GM18508 (cell line): ENCODE results near the gene PPP1R13B.

ENCODE experiments used
- ATAC-seq: cut with Tn5 transposase; IDR thresholded peaks from one replicate; pipeline ENCODE4 v1.9.1; 2021; ENCODE audit warnings: moderate number of reproducible peaks; ENCODE audit not compliant: insufficient read depth, unreplicated experiment

The PPP1R13B gene

DNA sequence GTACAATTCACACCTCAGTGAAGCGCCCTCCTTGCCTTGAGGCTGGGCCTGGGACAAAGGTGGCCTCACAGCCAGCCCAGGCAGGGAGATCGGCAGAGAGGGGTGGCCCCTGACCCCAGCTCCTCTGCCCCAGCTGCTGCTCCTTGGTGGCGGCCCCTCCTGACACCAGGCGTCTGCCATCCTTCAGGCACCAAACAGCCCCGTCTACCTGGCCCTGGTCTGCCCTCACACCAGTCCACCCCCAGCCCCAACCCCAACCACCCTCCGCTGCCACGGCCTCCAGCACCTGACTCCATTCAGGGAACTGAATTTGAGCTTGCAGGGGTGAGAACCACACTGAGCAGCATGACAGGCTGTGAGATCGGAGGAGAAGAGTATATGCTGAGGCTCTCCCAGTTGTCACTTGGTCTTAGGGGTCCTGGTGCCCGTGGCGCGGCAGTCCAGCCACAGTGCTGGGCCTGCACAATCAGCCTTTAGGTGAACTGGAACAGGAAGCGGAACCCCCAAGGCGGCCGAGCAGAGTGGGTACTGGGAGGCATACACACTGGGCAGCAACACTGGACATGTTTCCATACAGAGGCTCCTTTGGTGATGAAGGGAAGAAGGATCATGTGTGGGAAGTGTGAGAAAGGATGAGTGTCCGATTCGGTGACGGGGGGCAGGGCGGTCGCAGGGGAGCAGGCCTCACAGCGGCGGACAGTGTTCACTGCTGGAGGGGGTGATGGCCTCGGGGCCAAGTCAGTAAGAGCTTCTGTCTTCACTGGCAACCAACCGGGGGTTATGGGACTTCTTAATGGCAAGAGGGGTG lies 113.1 kb downstream of the PPP1R13B start:
- ATAC-seq, result no peak

DNA sequence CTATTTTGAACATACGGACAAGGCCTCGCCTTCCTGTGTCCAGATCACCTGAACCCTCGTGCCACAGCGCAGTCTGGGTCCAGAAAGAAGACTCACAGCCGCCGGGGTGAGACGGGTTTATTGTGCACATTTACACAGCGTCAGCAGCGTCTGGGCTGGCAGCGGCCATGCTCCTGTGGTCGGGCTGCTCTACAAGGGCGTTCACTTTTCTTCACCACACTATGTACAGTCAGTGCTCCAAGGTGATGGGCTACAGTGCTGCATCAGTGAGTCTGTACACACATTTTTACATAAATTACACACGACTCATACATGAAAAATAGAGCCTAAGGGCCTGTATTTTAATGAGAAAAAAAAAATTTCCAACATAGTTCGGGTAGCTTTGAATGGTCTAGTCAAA lies 113.7 kb downstream of the PPP1R13B start:
- ATAC-seq, result no peak

DNA sequence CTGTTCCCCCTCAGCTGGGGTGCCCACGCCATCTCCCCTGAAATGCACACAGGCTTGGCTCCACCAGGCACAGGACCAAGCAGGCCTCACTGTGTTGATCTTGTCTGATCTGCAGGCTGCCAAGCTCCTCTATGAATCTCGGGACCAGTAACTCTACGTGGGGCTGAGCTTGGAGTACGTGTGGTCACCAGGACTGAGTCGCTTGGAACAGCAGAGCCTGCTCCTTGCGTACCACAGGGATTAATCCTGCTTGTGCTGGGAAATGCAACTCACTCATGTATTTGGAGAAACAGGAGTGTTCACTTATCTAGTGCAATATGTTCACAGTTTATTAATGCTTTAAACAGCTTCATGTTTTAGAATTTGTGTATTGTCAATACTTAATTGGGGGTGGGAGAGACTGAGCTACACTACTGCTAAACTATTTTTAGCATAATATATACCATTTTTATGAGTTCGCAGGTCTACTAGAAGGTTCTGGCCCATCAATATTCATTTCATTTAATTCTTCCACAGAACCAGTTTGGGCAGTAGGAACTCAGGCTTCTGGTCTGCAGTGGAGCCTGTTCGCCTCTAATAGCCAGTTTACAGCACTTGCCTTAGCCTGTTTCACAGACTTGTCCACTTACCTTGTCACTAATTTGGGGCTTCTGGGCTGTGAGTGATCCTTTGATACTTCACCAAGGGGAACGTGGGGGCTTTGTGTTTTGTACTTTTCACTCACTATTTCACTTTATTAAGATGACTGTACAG lies 114.3 kb downstream of the PPP1R13B start:
- no peak for ATAC-seq

DNA sequence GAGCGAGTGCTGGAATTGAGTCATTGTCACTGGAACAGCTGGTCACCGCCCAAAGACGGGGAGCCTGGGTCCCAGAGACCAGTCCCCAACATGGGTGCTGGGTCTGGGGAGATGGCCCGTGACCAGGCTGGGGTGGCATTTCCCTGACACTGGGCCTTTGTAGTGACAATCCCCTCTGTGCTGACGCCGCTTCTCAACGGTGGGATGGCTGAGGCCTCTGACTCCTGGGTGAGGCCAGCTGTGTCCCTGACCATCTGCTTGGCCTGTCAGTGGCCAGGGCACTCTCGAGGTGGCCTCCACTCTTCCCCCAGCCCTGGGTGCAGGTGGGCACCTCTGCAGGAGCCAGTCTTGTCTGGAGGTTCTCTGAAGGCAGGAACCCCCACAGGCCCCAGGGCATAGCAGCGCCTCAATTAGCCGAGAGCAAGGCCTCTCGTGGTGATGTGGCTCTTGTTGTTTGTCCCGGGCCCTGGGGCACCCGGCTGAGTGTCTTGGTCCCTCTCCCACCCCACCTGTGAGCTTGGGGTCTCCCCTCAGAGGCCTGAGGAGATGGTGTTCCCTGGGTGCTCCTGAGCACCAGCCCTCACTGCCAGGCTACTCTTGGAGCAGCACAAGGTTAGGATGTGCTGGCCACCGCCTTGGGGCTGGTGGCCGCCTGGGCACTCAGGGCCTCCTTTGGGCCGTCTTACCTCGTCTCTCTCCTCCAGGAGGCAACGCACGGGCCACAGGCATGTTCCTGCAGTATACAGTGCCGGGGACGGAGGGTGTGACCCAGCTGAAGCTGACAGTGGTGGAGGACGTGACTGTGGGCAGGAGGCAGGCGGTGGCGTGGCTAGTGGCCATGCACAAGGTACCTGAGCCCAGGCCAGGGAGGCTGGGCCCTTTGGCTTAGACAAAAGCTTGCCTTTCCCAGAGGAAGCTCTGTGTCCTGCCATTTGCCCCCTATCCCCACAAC lies 115.2 kb downstream of the PPP1R13B start:
- ATAC-seq, result no peak

DNA sequence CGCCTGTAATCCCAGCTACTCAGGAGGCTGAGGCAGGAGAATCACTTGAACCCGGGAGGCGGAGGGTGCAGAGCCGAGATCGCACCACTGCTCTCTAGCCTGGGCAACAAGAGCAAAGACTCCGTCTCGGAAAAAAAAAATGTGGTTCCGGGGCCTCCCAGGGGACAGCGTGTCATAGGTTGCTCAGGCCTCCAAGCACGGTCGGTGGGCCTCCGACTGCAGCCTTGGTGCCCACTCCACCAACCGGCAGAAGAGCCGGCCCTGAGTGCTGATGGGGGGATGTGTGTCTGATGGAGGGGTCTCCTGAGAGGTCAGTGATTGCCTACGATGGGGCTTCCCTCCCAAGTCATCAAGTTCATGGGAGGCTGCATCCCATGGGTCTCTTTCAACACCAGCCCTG lies 115.9 kb downstream of the PPP1R13B start:
- no peak for ATAC-seq

DNA sequence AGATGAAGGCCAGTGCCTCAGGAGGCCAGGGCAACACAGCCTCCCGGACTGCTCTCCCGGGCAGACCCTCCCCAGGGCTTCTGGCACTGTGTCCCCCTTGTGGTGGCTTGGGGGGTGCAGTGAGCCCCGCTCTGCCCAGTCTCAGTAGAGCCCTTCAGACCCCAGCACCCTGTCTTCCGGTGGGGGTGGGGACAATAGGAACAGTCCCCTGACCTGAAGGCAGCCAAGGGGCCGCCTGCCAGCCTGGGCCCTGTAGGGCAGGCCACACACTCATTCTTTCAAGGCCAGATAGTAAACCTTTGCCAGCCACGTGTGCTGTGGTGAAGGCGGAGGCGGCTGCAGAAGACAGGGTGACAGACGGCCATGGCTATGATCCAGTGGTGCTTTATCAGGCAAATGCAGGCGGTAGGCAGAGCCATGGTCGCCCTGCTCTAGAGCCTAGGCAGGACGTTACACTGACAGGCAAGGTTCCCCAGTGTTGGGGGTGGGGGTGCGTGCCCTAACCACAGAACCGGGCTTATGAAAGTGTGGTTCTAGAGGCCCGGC lies 116.8 kb downstream of the PPP1R13B start:
- no peak for ATAC-seq

DNA sequence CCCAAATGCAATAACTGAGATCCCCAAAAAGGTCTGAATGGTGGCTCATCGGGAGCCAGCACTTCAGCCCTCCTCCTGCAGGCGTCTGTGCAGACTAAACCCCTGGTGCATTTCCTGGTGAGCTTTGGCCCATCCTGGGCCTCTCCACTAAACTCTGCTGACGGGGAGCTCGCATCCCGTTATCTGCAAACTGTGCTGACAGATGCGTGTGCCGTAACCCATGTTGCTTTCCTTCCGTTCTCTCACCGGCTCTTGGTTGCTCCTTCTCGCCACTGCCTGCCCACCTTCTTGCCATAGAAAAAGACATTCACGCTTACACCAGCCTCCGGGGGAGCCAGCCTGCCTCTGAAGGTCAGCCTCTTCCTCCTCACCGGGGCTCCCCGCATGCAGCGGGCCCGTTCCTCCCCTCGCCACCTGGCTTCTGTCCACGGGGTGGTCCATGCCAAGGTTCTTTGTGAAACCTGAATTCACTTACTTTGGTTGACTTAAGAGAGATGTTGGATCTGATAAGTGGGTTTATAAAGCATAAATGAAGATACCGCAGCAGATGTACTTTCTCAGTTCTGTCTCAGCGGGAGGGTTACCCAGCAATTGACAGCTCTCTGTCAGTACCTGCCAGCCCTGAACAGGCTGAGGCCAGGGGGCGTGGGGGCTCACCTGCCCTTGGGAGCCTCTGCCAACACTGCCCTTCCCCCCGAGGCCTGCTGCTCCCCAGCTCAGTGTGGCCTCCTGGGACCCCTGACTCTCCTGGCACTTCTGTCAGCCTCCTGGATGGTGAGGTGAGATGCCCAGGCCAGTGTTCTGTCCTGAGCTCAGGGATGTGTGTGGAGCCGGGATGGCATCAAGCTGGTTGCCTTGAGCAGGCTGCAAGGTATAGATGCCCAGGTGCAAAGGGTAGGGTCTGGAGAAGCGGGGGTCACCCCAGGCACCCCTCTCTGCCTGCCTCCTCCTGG lies 117.6 kb downstream of the PPP1R13B start:
- ATAC-seq, result no peak

DNA sequence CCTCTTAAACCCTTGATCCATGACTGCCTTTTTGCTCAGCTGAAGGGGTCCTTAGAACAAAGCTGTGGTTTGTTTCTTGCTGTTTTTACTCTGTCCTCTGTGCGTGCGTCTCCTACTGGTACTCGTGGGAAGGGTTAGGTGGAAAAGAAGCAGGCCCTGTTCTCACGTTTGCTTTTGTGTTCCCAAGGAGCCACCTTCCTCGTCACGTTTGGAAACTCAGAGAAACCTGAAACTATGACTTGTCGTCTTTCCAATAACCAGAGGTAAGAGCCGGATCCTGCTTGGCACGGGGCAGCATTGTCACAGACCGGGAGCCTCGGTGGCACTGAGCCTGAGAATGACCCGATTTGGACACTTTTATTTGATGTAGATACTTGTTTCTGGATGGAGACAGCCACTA lies 118.7 kb downstream of the PPP1R13B start:
- ATAC-seq, result no peak

DNA sequence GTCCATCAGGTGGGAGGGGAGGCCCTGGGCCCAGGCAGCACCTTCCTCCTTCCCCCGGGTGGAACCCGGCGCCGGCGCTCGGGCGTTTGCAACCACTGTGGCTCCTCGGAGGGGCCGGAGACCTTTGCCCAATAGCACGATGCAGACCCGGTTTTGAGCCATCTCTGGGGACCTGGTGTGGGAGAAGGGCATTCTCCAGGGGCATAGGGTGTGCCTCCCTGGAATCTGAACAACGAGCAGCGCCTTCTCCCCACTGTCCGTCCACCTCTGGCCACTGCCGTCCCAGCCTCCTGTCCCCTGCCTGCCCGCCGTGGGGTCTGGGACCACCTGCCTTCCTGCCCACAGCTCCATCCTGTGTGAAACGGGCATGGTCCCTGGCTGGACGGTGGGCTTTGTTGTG lies 119.2 kb downstream of the PPP1R13B start:
- no peak for ATAC-seq

DNA sequence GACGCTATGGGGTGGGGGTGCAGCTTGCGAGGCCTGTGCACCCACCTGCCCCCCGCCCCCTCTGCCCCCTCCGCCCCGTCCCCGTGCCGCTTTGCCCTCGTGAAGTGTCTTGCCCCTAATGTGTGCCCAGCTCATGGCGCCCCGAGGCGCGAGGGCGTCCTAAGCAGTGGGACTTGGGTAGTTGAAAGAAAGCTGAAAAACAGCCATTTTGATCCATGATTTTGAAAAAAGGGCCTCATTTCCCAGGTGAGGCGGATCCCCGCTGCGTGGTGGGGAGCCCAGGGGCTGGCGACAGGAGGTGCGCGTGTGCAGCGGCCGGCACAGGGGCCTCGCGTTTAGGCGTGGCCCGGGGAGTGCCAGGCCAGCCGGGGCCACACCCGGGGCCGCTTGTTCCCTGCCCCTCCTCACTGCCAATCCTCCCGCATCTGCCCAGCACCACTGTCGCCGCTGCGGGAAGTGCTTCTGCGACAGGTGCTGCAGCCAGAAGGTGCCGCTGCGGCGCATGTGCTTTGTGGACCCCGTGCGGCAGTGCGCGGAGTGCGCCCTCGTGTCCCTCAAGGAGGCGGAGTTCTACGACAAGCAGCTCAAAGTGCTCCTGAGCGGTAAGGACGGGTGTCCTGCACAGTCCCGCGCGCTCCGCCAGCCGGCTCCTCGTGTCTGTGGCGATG lies 119.9 kb downstream of the PPP1R13B start:
- ATAC-seq, result no peak

DNA sequence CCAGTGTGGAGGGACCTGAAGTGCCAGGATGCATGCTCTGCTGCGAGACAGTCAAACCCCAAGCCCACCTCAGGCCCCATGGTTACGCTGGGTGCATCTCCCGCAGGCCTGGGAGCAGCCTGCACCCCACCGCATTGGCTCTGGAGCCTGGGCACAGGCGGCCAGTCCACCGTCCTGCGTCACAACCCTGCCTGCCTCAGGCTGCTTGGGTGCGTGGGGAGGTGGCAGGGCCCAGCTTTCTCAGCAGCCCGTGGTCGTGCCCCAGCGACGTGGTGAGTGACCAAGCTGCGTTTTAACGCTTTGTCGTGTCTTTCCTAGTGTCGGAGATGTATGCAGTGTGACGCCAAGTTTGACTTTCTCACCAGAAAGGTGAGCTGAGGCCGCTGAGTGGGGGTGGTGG lies 120.9 kb downstream of the PPP1R13B start:
- ATAC-seq, result no peak

DNA sequence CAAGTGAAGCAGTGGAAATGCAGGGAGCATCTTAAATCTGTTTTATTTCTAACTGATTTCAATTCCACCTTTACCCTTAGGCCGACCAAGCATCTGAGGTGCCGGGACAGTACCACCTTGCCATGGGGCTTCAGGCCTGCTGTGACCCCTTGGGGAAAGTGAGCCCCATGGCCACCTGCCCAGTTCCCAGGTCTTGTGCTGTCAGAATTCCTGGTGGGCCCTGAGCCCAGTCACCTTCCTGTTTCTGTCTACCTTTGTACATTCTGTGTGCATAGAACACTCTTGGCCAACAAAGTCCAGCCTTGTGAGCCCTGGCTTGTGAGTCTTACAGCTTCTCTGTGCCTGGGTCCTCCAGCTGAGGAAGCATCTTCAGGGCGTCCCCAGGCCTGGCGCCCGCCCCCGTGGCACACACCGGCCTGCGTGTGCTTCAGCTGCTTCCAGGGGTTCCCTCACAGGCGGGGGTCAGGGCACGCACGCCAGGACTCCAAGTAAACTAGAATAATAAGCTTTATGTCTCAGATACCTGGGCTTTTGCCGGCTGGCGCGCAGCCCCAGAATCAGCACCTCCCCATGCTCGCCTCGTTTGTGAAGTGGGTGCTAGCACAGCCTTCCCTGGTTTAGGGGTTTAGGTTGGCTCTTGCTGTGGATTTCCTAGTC lies 121.5 kb downstream of the PPP1R13B start:
- no peak for ATAC-seq

DNA sequence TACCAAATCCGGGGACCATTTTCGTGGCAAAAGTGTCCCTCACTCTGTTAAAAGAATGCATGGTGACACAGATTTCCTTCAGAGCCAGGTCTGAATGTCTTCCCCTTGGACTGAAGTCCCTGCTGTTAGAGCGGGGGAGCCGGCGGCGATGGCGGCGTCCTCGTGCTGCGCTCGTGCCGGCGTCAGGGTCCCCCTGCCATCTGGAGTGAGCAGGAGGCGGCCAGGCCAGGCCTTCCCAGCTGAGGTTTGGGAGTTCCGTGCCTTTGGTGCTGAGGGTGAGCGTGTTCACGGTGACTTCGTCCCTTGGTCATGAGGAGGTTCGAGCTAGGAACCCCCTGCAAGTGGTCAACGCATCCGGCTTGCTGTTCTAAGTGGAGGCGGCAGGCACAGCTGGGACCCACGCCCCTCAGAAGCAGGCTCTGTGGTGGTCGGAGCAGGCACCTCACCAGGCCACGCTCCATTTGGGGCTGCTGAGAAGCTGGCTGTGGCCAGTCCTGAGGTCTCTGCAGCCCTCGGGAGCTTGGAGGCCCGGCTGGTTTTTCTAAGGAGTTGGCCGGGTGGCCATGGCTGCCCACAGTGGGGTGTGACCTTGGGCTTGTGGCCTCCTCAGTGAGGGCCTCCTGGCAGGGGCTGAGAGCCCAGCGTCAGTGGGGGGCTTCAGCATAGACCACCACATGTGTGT lies 122.2 kb downstream of the PPP1R13B start:
- no peak for ATAC-seq

DNA sequence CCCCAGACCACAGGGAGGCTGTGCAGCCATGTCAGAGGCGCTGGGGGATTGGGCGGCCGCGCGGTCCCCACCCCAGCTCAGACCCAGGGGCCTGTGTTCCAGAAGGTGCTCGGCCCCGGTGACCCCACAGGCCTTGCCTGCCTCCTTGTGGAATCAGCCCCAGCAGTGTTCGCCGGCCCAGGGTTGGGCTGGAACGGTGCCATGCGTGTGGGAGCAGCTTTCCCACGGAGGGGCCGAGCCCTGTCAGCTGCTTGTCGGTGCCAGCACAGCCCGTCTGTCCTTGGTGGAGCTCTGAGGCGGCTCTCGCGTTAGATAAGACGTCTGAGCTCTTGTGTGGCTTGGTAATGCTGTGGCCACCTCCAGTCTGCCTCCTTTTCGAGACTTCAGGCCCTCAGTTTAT lies 123.3 kb downstream of the PPP1R13B start:
- no peak for ATAC-seq

DNA sequence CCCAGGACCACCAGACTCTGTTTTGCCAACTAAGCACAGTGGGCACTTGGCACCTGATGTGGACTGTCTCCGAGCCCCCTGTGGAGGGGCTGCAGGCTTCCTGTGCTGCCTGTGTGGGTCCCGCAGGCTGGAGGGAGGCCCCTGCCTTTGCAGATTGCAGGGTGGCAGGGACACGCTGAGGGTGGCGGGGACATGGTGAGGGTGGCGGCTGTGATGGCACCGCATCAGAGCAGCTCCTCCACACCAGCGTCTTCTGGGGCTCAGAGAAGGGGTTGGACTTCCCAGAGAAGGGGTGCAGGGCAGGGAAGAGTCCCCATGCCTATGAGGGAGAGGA lies 123.7 kb downstream of the PPP1R13B start:
- no peak for ATAC-seq

DNA sequence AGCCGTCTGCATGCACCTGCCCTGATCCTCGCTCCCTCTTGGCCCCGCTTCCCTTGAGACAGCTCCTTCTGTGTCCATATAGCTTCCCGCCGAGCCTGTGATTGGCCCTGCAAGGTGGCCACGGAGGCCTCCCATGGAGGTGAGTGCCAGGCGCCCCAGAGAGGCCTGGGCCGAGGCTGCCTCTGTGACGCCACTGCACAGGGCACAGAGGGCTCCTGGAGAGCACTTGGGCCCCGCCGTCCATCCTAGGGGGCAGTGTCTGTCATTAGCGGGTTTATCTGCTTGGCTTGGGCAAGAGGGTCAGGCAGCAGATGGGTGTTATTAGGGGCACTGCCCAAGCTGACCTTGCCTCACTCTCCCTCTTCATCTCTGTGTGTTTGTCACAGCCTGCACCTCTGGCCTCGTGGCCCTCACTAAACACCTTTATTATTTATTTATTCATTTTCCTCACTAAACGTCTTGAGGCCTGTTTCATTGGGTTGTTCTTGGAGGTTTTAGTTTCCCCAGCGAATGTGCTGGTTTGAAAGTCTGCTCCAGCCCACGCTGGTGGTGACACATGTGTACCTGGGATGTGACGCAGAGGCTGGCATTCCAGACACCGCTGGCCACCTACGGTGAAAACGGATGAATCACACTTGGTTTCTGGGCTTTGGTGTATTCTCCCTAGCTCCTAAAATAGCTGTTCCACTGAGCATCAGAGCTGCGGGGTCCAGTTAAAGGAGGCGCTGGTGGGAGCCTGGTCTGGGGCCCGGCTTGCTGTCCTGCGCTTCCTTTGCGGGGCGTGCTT lies 125.8 kb downstream of the PPP1R13B start:
- no peak for ATAC-seq

DNA sequence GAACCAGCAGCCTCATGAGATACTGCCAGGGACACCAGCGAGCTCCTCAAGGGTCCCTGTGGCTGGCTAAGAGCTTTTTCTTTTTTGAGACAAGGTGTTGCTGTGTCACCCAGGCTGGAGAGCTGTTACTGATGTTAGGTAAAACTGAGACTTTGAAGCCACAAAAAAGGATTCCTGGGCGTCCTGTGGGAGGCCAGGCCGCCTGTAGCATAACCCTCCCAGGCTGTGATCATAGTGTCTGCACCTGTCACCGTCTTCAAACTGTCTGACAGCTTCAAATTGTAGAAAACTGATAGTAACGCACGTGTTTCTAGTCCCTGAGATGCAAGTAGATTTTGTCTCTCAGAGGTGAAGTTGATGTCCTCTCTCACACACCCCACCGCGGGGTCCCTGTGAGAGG lies 127.6 kb downstream of the PPP1R13B start:
- no peak for ATAC-seq
